Measurements from ENCODE around the gene MRGPRD. TPM values are rescaled to one million over a fixed set of nuclear protein-coding genes. Genes with fewer than 3 reads are reported as not detected.
A peak's percentile ranks its signal among the peaks of the same experiment; 100 is the strongest.

MRGPRD gene, protein sequence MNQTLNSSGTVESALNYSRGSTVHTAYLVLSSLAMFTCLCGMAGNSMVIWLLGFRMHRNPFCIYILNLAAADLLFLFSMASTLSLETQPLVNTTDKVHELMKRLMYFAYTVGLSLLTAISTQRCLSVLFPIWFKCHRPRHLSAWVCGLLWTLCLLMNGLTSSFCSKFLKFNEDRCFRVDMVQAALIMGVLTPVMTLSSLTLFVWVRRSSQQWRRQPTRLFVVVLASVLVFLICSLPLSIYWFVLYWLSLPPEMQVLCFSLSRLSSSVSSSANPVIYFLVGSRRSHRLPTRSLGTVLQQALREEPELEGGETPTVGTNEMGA
- total RNA-seq = 1 to 10 TPM in 2 of 4 donors, not detected in 2; 2.9 to 5.4 TPM

DNA sequence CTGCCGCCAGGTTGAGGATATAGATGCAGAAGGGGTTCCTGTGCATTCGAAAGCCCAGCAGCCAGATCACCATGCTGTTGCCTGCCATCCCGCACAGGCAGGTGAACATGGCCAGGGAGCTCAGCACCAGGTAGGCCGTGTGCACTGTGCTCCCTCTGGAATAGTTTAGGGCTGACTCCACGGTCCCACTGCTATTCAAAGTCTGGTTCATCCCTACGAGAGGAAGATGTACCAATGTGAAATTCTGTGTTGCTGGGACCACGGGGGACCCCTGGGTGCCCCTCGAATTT, at the start of gene MRGPRD:
Gene MRGPRD (minus strand): TSS at position 211 of the 290 bp plus-strand sequence. CDS start 0 bp downstream, at position 211.
- H3K9me3 ChIP-seq = no peaks in the 10 kb centered on the region
- no peak within 1 kb of the TSS for H3K4me3 ChIP-seq
- no peak within 1 kb of the TSS for H3K27ac ChIP-seq
- no peaks in the 10 kb centered on the region for H3K36me3 ChIP-seq
- peaks cover 0 to 16% (median 0%) of the 10 kb centered on the region in 3 donors for H3K4me1 ChIP-seq
- TF ChIP-seq POLR2A (IDR thresholded peaks at IDR 0.05) (no peak), EP300 (IDR thresholded peaks at IDR 0.05) (no peak), POLR2AphosphoS5 (IDR thresholded peaks at IDR 0.05) (no peak)
- TF ChIP-seq, protein P1, sequence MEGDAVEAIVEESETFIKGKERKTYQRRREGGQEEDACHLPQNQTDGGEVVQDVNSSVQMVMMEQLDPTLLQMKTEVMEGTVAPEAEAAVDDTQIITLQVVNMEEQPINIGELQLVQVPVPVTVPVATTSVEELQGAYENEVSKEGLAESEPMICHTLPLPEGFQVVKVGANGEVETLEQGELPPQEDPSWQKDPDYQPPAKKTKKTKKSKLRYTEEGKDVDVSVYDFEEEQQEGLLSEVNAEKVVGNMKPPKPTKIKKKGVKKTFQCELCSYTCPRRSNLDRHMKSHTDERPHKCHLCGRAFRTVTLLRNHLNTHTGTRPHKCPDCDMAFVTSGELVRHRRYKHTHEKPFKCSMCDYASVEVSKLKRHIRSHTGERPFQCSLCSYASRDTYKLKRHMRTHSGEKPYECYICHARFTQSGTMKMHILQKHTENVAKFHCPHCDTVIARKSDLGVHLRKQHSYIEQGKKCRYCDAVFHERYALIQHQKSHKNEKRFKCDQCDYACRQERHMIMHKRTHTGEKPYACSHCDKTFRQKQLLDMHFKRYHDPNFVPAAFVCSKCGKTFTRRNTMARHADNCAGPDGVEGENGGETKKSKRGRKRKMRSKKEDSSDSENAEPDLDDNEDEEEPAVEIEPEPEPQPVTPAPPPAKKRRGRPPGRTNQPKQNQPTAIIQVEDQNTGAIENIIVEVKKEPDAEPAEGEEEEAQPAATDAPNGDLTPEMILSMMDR (IDR thresholded peaks at IDR 0.05) = no peak
- ATAC-seq = no peak
- WGBS, 2 donors (ENCODE audit: low coverage in 1 of 2) = 57 to 85% methylated on average over 1 to 6 of the region's 8 CpGs
- no peaks in the 10 kb centered on the region for H3K27me3 ChIP-seq

DNA sequence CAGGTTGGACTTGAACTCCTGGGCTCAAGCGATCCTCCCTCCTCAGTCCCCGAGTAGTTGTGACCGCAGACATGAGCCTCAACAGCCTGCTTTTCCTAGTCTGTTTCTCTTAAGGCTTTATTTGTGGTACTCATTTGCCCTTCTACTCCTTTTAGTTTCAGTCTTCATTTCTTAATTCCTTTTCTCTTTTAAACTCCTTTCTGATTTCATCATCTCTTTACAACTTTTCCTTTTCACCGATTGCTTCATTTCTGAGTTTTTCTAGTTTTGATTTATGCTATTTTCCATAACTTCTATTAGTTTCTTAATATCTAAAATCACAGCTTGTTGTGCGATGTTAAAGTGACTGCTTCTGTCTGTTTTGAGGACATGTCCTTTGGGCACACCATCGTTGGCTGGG, 49.5 kb upstream of the MRGPRD start:
- peaks cover 0 to 5% (median 0%) of the 10 kb centered on the region in 3 donors for H3K4me1 ChIP-seq
- ATAC-seq = peak; percentile 54
- no peak overlapping the region for H3K4me3 ChIP-seq
- H3K27ac ChIP-seq = no peak overlapping the region
- no peaks in the 10 kb centered on the region for H3K9me3 ChIP-seq
- no peaks in the 10 kb centered on the region for H3K36me3 ChIP-seq
- no peak for TF ChIP-seq POLR2AphosphoS5 (IDR thresholded peaks at IDR 0.05)
- no peak for TF ChIP-seq POLR2A (IDR thresholded peaks at IDR 0.05)
- TF ChIP-seq, protein P1 (IDR thresholded peaks at IDR 0.05) = no peak
- no peak for TF ChIP-seq EP300 (IDR thresholded peaks at IDR 0.05)
- WGBS, 2 donors (ENCODE audit: low coverage in 1 of 2) = 69 to 73% methylated on average over 3 to 6 of the region's 6 CpGs
- no peaks in the 10 kb centered on the region for H3K27me3 ChIP-seq

DNA sequence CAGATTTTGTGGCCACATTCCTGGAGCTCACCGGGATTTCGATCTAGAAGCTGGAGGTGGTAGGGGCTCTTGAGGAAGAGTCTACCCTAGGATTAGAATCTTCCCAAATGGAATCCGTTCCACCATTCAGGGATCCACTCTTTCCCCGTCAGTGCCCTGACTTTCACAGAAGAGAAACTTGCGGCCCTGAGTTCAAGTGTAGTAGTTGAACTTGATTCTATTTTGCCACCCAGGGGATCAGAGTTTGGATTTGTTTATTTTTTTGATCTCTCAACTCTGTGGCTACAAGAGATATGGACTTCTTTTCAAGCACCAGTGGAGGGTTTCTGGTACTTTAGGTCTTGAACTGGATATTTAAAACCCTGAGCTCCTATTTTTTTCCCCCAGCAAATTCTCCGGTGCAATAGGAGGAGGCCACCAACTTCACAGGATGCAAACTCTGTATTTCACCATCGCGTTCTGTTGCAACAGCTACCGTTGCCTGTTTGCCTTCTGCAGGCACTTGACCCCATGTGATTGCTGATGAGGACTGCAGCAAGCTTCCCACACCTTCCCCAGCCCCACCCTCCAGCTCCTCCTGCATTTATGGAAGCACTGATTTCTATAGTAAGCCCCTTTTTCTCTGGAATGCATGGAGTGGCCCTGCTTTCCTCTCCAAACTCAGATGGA, 47.1 kb upstream of the MRGPRD start:
- no peaks in the 10 kb centered on the region for H3K9me3 ChIP-seq
- H3K27ac ChIP-seq = no peak overlapping the region
- no peaks in the 10 kb centered on the region for H3K4me1 ChIP-seq
- WGBS, 2 donors (ENCODE audit: low coverage in 1 of 2) = 68 to 75% methylated on average over 7 to 8 of the region's 9 CpGs
- no peak for ATAC-seq
- H3K27me3 ChIP-seq = no peaks in the 10 kb centered on the region
- no peaks in the 10 kb centered on the region for H3K36me3 ChIP-seq
- TF ChIP-seq POLR2A (IDR thresholded peaks at IDR 0.05) (no peak), POLR2AphosphoS5 (IDR thresholded peaks at IDR 0.05) (no peak), EP300 (IDR thresholded peaks at IDR 0.05) (no peak)
- TF ChIP-seq, protein P1 (IDR thresholded peaks at IDR 0.05) = no peak
- H3K4me3 ChIP-seq = no peak overlapping the region

DNA sequence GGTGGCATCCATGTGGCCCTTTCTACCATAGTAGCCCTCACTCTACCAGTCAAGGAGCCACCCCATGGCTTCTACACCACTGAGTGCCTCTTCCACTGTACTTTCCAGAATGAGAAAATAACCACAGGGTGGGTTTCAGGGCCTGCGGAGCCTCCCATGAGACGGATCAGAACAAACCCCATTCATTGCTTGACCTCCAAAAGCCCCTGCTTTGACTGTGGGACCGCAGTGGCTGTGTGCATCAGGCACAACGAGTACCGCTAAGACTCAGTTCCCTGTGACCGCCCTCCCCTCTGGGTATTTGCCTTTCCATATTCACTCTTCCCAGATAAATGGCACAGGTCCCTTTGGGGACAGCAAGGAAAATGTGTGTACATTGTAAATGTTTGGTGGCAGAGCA, 43.7 kb upstream of the MRGPRD start:
- Histone ChIP-seq H3K4me1 (peaks cover 0 to 7% (median 0%) of the 10 kb centered on the region in 3 donors), H3K9me3 (no peaks in the 10 kb centered on the region), H3K4me3 (no peak overlapping the region), H3K27me3 (no peaks in the 10 kb centered on the region), H3K27ac (no peak overlapping the region), H3K36me3 (no peaks in the 10 kb centered on the region)
- 94 to 100% methylated on average over 5 to 6 of the region's 6 CpGs for WGBS, 2 donors (ENCODE audit: low coverage in 1 of 2)
- TF ChIP-seq POLR2AphosphoS5 (IDR thresholded peaks at IDR 0.05) (no peak), POLR2A (IDR thresholded peaks at IDR 0.05) (no peak), EP300 (IDR thresholded peaks at IDR 0.05) (no peak)
- TF ChIP-seq, protein P1 (IDR thresholded peaks at IDR 0.05) = no peak
- no peak for ATAC-seq
